ENCODE measurements around the gene SLC28A2.
"Not testable (repeated sequence)": the region's sequence is repeated elsewhere in the genome, so short reads cannot be mapped to it uniquely, and the experiment has no call there.

The SLC28A2 gene

DNA sequence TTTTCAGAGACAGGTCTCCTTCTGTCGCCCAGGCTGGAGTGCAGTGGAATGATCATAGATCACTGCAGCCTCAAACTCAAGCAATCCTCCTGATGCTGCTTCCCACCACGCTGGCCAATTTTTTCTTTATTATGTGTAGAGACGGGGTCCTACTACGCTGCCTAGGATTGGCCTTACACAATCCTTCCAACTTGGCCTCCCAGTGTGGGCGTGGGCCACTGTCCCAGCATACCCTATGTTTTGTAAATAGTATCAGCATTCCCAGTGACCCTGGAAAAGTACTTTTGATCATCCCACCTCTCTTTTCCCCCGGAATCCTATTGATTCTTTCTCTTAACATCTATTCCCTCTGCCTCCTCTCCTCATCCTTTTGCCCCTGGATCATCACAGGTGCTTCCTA lies 36.9 kb downstream of the SLC28A2 start:
- TF ChIP-seq, protein P1, sequence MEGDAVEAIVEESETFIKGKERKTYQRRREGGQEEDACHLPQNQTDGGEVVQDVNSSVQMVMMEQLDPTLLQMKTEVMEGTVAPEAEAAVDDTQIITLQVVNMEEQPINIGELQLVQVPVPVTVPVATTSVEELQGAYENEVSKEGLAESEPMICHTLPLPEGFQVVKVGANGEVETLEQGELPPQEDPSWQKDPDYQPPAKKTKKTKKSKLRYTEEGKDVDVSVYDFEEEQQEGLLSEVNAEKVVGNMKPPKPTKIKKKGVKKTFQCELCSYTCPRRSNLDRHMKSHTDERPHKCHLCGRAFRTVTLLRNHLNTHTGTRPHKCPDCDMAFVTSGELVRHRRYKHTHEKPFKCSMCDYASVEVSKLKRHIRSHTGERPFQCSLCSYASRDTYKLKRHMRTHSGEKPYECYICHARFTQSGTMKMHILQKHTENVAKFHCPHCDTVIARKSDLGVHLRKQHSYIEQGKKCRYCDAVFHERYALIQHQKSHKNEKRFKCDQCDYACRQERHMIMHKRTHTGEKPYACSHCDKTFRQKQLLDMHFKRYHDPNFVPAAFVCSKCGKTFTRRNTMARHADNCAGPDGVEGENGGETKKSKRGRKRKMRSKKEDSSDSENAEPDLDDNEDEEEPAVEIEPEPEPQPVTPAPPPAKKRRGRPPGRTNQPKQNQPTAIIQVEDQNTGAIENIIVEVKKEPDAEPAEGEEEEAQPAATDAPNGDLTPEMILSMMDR (IDR thresholded peaks at IDR 0.05; ENCODE audit: low read depth, low read length): no peak
- H3K4me3 ChIP-seq (ENCODE audit: low read depth, low read length): no peak overlapping the region

DNA sequence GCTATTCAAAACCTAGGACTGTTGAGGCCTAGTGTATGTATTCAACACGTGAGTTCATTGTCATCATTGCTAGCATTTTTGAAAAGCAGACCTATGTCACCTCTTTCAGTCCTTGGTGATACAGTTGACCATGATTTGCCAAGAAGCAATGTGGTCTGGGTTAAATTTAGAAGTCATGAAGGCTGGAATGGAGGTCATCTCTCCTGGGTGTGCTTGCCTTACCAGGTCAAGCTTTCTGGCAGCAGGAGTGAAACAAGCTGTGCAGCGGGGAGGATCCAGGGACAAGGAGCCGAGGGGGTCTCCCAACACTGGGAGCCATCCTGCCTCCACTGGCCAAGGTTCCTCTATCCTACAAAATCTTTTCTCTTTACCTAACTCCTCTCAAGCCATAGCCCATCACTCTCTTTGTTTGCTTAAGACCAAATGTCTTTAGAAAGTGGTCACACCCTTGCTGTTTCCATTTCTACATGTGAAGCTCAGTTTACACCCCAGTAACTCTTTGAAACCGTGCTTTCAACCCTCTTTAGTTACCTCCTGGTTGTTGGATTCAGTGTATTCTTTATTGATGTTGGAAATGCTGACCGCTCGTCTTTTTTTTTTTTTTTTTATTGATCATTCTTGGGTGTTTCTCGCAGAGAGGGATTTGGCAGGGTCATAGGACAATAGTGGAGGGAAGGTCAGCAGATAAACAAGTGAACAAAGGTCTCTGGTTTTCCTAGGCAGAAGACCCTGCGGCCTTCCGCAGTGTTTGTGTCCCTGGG lies 40.0 kb downstream of the SLC28A2 start:
- no peak overlapping the region for H3K4me3 ChIP-seq (ENCODE audit: low read depth, low read length)
- TF ChIP-seq, protein P1 (IDR thresholded peaks at IDR 0.05; ENCODE audit: low read depth, low read length): no peak

DNA sequence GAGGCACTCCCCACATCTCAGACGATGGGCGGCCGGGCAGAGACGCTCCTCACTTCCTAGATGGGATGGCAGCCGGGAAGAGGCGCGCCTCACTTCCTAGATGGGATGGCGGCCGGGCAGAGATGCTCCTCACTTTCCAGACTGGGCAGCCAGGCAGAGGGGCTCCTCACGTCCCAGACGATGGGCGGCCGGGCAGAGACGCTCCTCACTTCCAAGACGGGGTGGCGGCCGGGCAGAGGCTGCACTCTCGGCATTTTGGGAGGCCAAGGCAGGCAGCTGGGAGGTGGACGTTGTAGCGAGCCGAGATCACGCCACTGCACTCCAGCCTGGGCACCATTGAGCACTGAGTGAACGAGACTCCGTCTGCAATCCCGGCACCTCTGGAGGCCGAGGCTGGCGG lies 41.3 kb downstream of the SLC28A2 start:
- H3K4me3 ChIP-seq (ENCODE audit: low read depth, low read length): not testable (repeated sequence)

DNA sequence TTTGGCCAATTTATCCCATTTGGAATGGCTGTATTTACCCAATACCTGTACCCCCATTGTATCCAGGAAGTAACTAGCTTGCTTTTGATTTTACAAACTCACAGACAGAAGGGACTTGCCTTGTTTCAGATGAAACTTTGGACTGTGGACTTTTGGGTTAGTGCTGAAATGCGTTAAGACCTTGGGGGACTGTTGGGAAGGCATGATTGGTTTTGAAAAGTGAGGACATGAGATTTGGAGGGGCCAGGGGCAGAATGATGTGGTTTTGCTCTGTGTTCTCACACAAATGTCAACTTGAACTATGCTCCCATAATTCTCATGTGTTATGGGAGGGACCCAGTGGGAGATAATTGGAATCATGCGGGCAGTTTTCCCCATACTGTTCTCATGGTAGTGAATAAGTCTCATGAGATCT lies 46.9 kb downstream of the SLC28A2 start:
- H3K4me3 ChIP-seq (ENCODE audit: low read depth, low read length): not testable (repeated sequence)

DNA sequence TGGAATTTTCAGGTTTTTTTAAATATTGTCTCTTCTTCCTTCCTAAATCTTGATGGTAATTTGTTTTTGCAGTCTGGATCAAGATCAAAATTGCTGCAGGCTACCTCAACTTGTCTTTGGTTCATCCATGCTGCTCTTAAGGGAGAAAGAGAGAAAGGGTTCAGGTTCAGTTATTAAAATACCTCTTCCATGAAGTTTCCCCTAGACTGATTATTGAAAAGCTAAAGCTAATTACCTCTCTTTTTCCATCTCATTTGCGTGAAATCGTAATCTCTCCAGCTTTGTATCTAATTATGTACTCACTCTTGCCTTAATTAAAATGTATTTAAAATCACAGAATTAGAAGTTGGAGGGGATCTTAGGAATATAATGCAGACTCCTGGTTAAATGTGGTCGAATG lies 52.7 kb downstream of the SLC28A2 start:
- no peak overlapping the region for H3K4me3 ChIP-seq (ENCODE audit: low read depth, low read length)
- TF ChIP-seq, protein P1 (IDR thresholded peaks at IDR 0.05; ENCODE audit: low read depth, low read length): no peak

DNA sequence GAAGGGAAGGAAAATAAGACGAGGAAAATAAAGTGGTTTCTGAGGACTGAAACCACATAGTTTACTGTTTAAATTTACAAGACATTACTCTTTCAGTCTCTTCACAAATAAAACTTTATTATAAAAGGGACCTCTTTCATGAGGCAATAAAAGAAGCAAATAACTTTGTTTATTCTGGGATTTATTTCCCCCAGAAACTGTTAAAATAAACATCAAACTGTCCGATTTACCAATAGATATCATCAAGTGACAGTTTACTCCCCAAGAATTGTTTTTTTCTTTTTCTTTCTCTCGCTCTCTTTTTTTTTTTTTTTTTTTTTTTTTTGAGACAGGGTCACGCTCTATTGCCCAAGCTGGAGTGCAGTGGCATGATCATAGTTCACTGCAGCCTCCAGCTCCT lies 54.1 kb downstream of the SLC28A2 start:
- TF ChIP-seq, protein P1 (IDR thresholded peaks at IDR 0.05; ENCODE audit: low read depth, low read length): no peak

DNA sequence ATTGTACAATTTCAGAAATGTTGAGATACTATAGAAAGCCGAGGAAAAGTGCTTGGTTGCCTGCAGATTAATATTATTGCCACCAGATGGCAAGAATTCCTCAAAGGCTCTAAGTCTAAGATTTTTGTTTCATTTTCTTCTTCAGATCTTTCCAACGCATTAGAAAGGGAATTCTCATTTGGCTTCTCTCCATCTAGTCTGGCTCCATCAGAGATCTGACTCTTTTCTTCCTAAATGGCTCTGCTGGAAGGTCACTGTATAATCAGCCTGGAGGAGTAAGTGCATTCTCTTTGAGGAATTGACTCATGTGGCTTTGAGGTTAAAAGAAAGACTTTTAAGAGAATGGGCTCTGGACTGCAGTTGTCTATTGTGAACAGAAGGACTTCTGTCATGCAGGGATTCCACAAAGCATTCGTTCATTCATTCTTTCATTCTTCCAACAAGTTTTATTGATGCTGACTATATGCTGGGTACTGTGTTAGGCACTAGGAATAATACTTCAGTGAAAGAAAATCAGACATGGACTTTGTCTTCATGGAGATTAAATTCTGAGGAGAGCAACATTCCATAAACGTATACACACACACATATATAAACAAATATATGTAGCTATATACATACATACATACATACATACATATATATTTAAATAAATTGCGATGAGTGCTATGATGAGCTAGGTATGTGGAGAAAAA lies 55.3 kb downstream of the SLC28A2 start:
- H3K4me3 ChIP-seq (ENCODE audit: low read depth, low read length): no peak overlapping the region
- TF ChIP-seq, protein P1 (IDR thresholded peaks at IDR 0.05; ENCODE audit: low read depth, low read length): no peak

More for the DNA sequence above, 54.1 kb downstream of the SLC28A2 start:
- no peak overlapping the region for H3K4me3 ChIP-seq (ENCODE audit: low read depth, low read length)

DNA sequence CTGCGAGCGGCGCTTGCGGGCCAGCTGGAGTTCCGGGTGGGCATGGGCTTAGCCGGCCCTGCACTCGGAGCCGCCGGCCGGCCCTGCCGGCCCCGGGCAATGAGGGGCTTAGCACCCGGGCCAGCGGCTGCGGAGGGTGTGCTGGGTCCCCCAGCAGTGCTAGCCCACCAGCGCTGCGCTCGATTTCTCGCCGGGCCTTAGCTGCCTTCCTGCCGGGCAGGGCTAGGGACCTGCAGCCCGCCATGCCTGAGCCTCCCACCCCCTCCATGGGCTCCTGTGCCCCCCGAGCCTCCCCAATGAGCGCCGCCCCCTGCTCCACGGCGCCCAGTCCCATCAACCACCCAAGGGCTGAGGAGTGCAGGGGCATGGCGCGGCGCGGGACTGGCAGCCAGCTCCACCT lies 62.1 kb downstream of the SLC28A2 start:
- not testable (repeated sequence) for H3K4me3 ChIP-seq (ENCODE audit: low read depth, low read length)

DNA sequence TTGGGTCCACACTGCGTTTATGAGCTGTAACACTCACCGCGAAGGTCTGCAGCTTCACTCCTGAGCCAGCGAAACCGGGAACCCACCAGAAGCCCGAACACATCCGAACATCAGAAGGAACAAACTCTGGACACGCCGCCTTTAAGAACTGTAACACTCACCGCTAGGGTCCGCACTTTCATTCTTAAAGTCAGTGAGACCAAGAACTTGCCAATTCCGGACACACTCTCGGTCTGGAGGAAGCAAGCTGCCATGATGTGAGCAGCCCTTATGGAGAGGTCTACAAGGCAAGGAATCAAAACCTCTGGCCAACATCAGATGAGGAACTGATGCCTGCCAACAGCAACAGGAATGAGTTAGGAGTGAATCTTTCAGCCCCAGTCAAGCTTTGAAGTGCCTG lies 62.9 kb downstream of the SLC28A2 start:
- no peak overlapping the region for H3K4me3 ChIP-seq (ENCODE audit: low read depth, low read length)
- TF ChIP-seq, protein P1 (IDR thresholded peaks at IDR 0.05; ENCODE audit: low read depth, low read length): no peak

All from WI38 (cell line).